Fibroblast of the conjunctiva (primary cell): ENCODE measurements around the gene COL5A1.

Source experiments
- DNase-seq: peaks from one replicate; pipeline ENCODE4 v3.0.0-alpha.2; 2010; ENCODE audit warnings: low read depth

Gene COL5A1

DNA sequence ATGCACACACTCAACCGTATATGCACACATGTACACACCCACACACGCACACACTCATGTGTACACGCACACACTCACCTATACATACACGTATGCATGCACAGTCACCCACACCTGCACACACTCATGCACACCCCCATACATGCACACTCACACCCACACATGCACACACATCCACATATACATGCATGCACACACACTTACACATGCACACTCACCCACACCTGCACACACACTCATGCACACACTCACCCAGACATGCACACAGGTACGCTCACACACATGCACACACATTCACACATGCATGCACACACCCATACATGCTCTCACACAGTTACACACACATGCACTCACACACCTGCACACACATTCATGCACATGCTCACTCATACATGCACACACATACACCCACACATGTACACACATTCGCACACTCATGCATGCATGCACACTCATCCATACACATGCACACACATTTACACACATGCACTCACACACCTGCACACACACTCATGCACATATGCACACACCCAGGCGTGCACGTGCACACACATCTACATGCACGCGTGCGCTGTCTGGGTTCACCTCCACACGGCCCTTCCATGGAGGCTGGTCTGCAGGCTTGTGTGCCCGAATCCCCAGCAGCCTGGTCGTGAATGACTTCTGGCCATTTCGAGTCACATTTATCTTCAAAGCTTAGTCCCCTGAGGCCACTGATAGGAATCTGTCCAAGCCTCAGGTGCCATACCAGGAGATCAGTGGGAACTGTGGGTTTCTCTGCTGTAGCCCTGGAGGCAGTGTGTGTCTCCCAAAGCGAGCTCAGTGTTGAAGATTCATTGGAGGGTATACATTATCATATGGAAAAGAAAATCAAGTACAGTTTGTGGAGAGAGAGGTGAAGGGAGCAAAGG is 103.0 kb downstream of the COL5A1 start:
- no peak for DNase-seq

DNA sequence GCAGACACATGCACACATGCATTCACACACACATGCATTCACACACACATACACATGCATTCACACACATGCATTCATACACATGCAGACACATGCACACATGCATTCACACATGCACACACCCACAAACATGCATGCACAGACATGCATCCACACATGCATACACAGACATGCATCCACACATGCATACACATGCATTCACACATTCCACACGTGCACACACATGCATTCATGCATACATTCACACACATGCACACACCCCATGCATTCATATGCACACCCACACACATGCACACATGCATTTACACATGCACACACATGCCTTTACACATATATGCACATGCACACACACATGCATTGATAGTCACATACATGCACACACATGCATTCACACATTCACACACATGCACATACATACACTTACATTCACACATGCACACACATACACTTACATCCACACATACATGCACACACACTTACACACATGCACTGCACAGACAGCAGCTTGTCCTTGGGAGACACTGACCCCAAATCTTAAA is 106.4 kb downstream of the COL5A1 start:
- no peak for DNase-seq

- no peak for DNase-seq
Measured at GRCh38 chr9:134748591-134748990, 107.0 kb downstream of the COL5A1 start.

- no peak for DNase-seq
Measured at GRCh38 chr9:134750450-134751155, 109.0 kb downstream of the COL5A1 start.

DNA sequence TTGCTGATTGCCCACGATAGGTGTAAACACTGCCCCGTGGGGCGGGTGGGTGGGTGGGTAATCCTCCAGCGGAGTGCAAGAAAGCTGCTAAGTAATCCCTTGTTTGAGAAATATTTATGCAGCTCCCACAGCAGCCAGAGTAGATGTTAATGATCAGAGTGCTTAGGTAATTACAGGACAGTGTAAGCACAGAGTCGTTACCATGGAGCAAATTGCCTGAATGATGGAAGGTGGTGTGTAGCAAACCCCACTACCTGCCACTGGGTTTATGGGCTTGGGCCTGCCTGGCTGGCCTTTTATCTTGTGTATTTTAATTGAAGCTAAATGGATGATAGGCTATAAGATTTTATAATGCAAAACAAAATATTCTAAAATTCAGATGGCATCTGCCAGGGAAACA is 110.0 kb downstream of the COL5A1 start:
- DNase-seq = no peak

DNA sequence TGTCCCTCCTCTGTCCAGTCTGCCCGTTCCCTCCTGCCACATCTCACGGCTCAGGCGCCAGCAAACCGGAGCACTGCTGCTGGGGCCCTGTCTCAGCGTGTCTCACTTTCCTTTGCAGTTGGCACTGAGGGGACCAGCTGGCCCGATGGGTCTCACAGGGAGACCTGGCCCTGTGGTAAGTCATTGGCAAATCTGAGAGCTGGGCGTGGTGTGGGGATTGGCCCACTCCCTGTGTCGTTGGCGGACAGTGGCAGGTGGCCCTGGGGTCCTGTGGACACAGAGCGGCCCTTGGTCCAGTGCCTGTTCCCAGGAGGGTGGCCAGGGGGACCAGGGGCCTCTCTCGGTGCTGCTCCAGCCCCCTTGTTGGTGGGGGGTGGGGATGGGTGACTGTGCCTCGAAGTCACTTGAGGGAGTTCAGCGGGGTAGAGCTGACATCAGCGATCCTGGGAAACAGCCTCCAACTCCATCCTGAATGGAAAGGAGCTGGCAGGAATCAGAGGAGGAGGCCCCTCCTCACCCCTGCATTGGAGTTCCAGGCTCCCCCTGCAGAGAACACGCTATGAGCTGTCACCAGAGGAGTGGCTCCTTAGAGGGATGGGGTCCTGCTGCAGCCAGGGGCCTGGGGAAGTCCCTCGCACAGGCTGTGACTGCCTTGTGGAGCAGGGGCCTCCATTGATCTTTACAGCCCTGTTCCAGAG is 111.0 kb downstream of the COL5A1 start:
- no peak for DNase-seq

DNA sequence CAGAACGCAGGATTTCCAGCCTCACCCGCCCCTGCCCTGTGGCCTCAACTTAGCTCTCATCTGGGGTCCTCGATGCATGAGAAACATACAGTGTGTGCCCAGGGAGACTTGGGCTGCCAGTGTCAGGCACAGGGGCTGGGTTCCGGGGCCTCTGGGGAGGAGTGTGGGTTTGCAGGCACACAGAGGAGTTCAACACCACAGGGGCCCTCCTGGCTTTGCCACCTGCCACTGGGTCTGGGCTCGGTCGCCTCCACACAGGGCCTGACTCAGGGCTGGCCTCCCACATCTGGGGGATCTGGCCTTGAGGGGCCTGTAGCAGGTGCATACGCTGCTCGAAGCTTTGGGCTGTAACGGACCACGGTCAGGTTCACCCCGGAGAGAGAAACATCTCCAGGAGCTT is 111.6 kb downstream of the COL5A1 start:
- no peak for DNase-seq

DNA sequence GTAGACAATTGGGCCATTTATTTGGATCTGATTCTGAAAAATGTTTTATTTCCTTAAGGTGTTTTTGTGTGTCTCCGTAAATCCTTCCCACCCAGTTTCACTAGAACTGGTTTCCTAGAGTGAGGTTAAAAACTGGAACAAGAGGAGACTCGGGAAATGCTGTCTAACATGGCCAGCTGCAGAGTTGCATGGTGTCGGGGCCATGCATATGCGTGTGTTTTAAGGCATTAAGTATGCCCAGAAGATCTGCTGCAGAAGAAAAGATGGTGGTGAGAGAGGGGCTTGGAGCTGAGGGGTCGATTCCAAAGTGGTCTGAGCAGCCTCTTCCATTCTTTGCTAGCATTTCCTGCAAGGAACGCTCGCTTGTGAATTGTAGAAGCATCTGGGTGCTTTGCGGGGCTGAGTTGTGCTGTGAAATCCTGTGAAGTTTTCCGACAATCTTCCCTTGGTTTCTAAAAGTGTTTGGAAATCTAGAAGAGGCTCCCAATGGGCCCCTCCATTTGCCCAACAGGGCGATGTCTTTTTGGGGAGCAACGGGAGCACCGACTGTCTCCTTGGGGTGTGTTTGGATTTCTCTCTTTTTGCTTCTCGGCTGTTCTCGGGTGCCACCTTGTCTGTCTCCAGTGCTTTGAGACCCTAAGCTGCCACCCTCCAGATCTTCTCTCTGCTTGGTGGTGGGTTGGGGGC is 113.8 kb downstream of the COL5A1 start:
- DNase-seq = no peak

DNA sequence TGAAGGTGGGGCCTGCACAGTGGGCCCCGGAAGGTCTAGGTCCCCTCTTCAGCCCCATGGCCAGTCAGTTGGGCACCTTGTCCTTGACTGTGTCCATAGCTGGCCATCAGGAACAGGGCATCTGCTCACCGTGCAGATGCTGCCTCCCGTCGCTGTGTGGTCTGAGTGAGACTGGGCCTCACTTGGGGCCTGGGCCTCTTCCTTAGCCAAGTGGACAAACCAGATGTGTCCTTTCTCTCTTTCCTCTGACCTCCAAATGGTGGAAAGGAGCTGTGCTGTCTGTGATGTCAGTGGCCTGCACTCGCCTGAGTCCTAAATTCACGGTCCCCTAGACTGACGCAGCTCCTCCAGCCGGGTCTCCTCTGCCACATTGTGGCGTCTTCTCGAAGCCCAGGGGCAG is 114.5 kb downstream of the COL5A1 start:
- DNase-seq = no peak

GRCh38 chr9:134757216-134757975 is 115.8 kb downstream of the COL5A1 start:
- DNase-seq = no peak

- no peak for DNase-seq
Measured at GRCh38 chr9:134758949-134759607, 117.5 kb downstream of the COL5A1 start.

GRCh38 chr9:134759913-134760312 is 118.3 kb downstream of the COL5A1 start:
- no peak for DNase-seq

GRCh38 chr9:134760750-134761420 is 119.3 kb downstream of the COL5A1 start:
- no peak for DNase-seq

GRCh38 chr9:134764473-134765269 is 123.1 kb downstream of the COL5A1 start:
- no peak for DNase-seq

- no peak for DNase-seq
Measured at GRCh38 chr9:134765785-134766184, 124.2 kb downstream of the COL5A1 start.

GRCh38 chr9:134766587-134766986 is 125.0 kb downstream of the COL5A1 start:
- DNase-seq = no peak

GRCh38 chr9:134768332-134768708 is 126.7 kb downstream of the COL5A1 start:
- no peak for DNase-seq

GRCh38 chr9:134768709-134769351 is 127.2 kb downstream of the COL5A1 start:
- DNase-seq = peak; percentile 10
